GM12878 (cell line): Measurements from ENCODE around the gene TCEANC2. TPM values are rescaled to one million over a fixed set of nuclear protein-coding genes. Genes with fewer than 3 reads are reported as not detected.

Experiments
- ATAC-seq: fragments of 200-7000 bp; cut with Tn5 transposase; 3 replicates; pipeline ENCODE4 v1.9.1; 2020; ENCODE audit warnings: mild to moderate bottlenecking, moderate library complexity
- BruUV-seq: library from RNA; stranded (reverse); fragments of 400-500 nt; replicated peaks from 2 replicates; lab custom pipeline; 2021; lab: Mats Ljungman, UMichigan
- CTCF ChIA-PET: fragments of 300-600 bp; sonication (Branson Sonifier 250); formaldehyde crosslinking; extraction: SDS; loops from one replicate; lab custom pipeline; 2021; ENCODE audit warnings: inconsistent platforms; lab: Yijun Ruan, JAX
- POLR2A ChIA-PET: fragments of 350-600 bp; formaldehyde crosslinking; extraction: SDS; loops from one replicate; lab custom pipeline; 2021; ENCODE audit warnings: inconsistent platforms; lab: Charles Lee
- RAD21 ChIA-PET: fragments of 300-600 bp; sonication (Branson Sonifier 250); formaldehyde crosslinking; loops from one replicate; lab custom pipeline; 2023; ENCODE audit warnings: antibody characterized with exemption; ENCODE audit not compliant: unreplicated experiment; lab: Charles Lee
- SMC1A ChIA-PET: fragments of 300-600 bp; sonication (Branson Sonifier 250); formaldehyde crosslinking; loops from one replicate; lab custom pipeline; 2023; ENCODE audit not compliant: unreplicated experiment, uncharacterized antibody; lab: Charles Lee
- DNase-seq: peaks from one replicate; pipeline ENCODE4 v3.0.0-alpha.2; 2011; ENCODE audit warnings: low read depth, low spot score
- FAIRE-seq: peaks from 3 replicates; lab custom pipeline; 2011; peaks lifted over from hg19 to GRCh38; lab: Jason Lieb, UNC
- H2AFZ ChIP-seq: 2 replicates; pipeline ENCODE4 v1.6.0; 2011; ENCODE audit warnings: low read depth, low read length, control low read depth; ENCODE audit not compliant: control insufficient read depth
- H3K27ac ChIP-seq: 2 replicates; pipeline ENCODE4 v1.5.1; 2011; ENCODE audit warnings: control low read depth; ENCODE audit not compliant: control insufficient read depth, insufficient read depth
- H3K27me3 ChIP-seq, 2 experiments: replicated peaks in 1 of 2; 2 replicates each; pipeline versions ENCODE4 v1.6.0 to v1.6.1; 2011; ENCODE audit warnings: low read length in 1 of 2; ENCODE audit not compliant: control insufficient read depth in 2 of 2, insufficient read depth in 2 of 2
- H3K36me3 ChIP-seq, 2 experiments: 2 replicates each; pipeline ENCODE4 v1.5.1; 2011; ENCODE audit warnings: low read length in 1 of 2; ENCODE audit not compliant: control insufficient read depth in 2 of 2, insufficient read depth in 2 of 2
- H3K4me1 ChIP-seq: 2 replicates; pipeline ENCODE4 v1.6.1; 2011; ENCODE audit warnings: mild to moderate bottlenecking, low read length, moderate library complexity, mixed read lengths; ENCODE audit not compliant: control insufficient read depth, insufficient read depth
- H3K4me2 ChIP-seq: 2 replicates; pipeline ENCODE4 v1.6.0; 2011; ENCODE audit warnings: control low read depth; ENCODE audit not compliant: control insufficient read depth, insufficient read depth
- H3K4me3 ChIP-seq: fragments of 200-600 bp; sonication (generic); 2 replicates; pipeline ENCODE4 v1.5.1; 2016
- H3K79me2 ChIP-seq: 2 replicates; pipeline ENCODE4 v1.6.0; 2011; ENCODE audit warnings: low read length; ENCODE audit not compliant: control insufficient read depth, insufficient read depth
- H3K9ac ChIP-seq: 2 replicates; pipeline ENCODE4 v1.8.0; 2011; ENCODE audit warnings: low read length, control low read depth, mixed read lengths; ENCODE audit not compliant: control insufficient read depth, insufficient read depth
- H3K9me3 ChIP-seq: replicated peaks from 3 replicates; pipeline ENCODE4 v1.5.1; 2011; ENCODE audit warnings: mild to moderate bottlenecking, low read length; ENCODE audit not compliant: control insufficient read depth, insufficient read depth
- H4K20me1 ChIP-seq: 2 replicates; pipeline ENCODE4 v1.6.0; 2011; ENCODE audit not compliant: control insufficient read depth, insufficient read depth
- ASH2L ChIP-seq: fragments of 300-600, 200-600 bp; sonication (generic); IDR thresholded peaks from 2 replicates; pipeline ENCODE4 v1.6.1; 2017; ENCODE audit warnings: low read depth, mild to moderate bottlenecking, borderline replicate concordance
- BCL11A ChIP-seq: IDR thresholded peaks from 2 replicates; pipeline ENCODE4 v1.6.1; 2011; ENCODE audit warnings: low read depth, low read length
- CBFB ChIP-seq: IDR thresholded peaks from 2 replicates; pipeline ENCODE4 v1.6.1; 2016; ENCODE audit warnings: antibody characterized with exemption, low read depth
- IRF3 ChIP-seq: fragments of 450-650 bp; IDR thresholded peaks from 2 replicates; pipeline ENCODE4 v1.6.1; 2014; ENCODE audit warnings: mild to moderate bottlenecking
- KDM1A ChIP-seq: fragments of 200-600 bp; sonication (generic); IDR thresholded peaks from 2 replicates; pipeline ENCODE4 v1.6.1; 2016; ENCODE audit warnings: borderline replicate concordance
- NFIC ChIP-seq: IDR thresholded peaks from 2 replicates; pipeline ENCODE4 v1.6.1; 2012; ENCODE audit warnings: low read depth, mild to moderate bottlenecking, inconsistent platforms, low read length, moderate library complexity
- NR2C2 ChIP-seq: IDR thresholded peaks from 2 replicates; pipeline ENCODE4 v1.6.1; 2011; ENCODE audit warnings: borderline replicate concordance, low read depth; ENCODE audit not compliant: control insufficient read depth, insufficient read length
- PAX8 ChIP-seq: fragments of 450-650 bp; IDR thresholded peaks from 2 replicates; pipeline ENCODE4 v1.6.1; 2017; ENCODE audit warnings: mild to moderate bottlenecking, moderate library complexity
- RELA ChIP-seq: fragments of 450-650 bp; IDR thresholded peaks from 2 replicates; pipeline ENCODE4 v1.8.0; 2014; ENCODE audit warnings: borderline replicate concordance; ENCODE audit not compliant: partially characterized antibody
- SMC3 ChIP-seq: IDR thresholded peaks from 2 replicates; pipeline ENCODE4 v1.6.1; 2011; ENCODE audit warnings: low read length, improper control_type of control experiment, borderline replicate concordance
- TARDBP ChIP-seq: IDR thresholded peaks from 2 replicates; pipeline ENCODE4 v1.6.1; 2016; ENCODE audit warnings: borderline replicate concordance
- USF2 ChIP-seq: IDR thresholded peaks from 2 replicates; pipeline ENCODE4 v1.6.1; 2011; ENCODE audit warnings: low read depth, low read length, improper control_type of control experiment, borderline replicate concordance
- WRNIP1 ChIP-seq: IDR thresholded peaks from 2 replicates; pipeline ENCODE4 v1.6.1; 2011; ENCODE audit warnings: low read depth, low read length, improper control_type of control experiment, borderline replicate concordance
- YBX1 ChIP-seq: fragments of 450-650 bp; IDR thresholded peaks from 2 replicates; pipeline ENCODE4 v1.6.1; 2016; ENCODE audit warnings: antibody characterized with exemption
- YY1 ChIP-seq: IDR thresholded peaks from 2 replicates; pipeline ENCODE4 v1.6.1; 2011; ENCODE audit warnings: low read depth, mild to moderate bottlenecking, low read length
- ZNF274 ChIP-seq: IDR thresholded peaks from one replicate; pipeline ENCODE4 v1.8.0; 2011; ENCODE audit not compliant: insufficient read length, insufficient read depth
- WGBS: methylation state at CpG from one replicate; pipeline ENCODE4 v1.1.6; 2016; ENCODE audit warnings: low lambda C conversion rate; ENCODE audit not compliant: insufficient replicate concordance, insufficient coverage; ENCODE audit errors: missing lambda C conversion rate; 5-methylcytosine and 5-hydroxymethylcytosine counted together
- in situ Hi-C: fragments of 300-500 bp; cut with MboI; formaldehyde crosslinking; loops from 9 replicates; pipeline ENCODE4 v1.14.3; 2018; ENCODE audit warnings: mixed read lengths
- intact Hi-C: fragments of 100-400 bp; cut with micrococcal nuclease; formaldehyde crosslinking; loops from one replicate; pipeline ENCODE4 v1.14.2; 2022; ENCODE audit not compliant: unreplicated experiment
- polyA plus RNA-seq, 11 experiments: library from polyadenylated mRNA; depleted of rRNA in 4 of 11; unstranded in 6 of 11; stranded (reverse) in 5 of 11; fragments of >200 nt; fragmentation: Nextera tagmentation in 4 of 11; fragmentation: Illumina TruSeq in 1 of 11; extraction: Ambion mirVana in 4 of 11; extraction: Trizol in 1 of 11; gene quantifications; 1 replicate in 1 of 11; 2 replicates in 10 of 11; pipeline versions ENCODE4 v1.2.1 to v1.2.3, GENCODE V29; 2011 to 2016; ENCODE audit warnings: inconsistent platforms in 2 of 11, missing spikeins in 2 of 11, low read depth in 1 of 11
- total RNA-seq, 4 experiments: library from RNA; depleted of rRNA in 3 of 4; stranded (reverse); fragments of >200 nt in 3 of 4; fragmentation: Illumina TruSeq in 1 of 4; extraction: Trizol in 1 of 4; gene quantifications; 2 replicates each; pipeline versions ENCODE4 v1.2.1 to v1.2.3, GENCODE V29; 2013 to 2021
- TF ChIP-seq, protein P1 (sequence below): IDR thresholded peaks from 2 replicates; pipeline ENCODE4 v1.6.1; 2011; ENCODE audit warnings: mild to moderate bottlenecking, low read depth, low read length, moderate library complexity; ENCODE audit not compliant: insufficient replicate concordance

TCEANC2 gene
- total and polyA plus RNA-seq, 10 of the 15 experiments (the other 5 are each of a cell fraction or from before 2014, with no cell fraction given), result 4.4 to 13.2 (median 6.4) TPM

GRCh38 chr1:54135436-54136120 lies 82.2 kb downstream of the TCEANC2 start (continued):
- TF ChIP-seq, protein P1, sequence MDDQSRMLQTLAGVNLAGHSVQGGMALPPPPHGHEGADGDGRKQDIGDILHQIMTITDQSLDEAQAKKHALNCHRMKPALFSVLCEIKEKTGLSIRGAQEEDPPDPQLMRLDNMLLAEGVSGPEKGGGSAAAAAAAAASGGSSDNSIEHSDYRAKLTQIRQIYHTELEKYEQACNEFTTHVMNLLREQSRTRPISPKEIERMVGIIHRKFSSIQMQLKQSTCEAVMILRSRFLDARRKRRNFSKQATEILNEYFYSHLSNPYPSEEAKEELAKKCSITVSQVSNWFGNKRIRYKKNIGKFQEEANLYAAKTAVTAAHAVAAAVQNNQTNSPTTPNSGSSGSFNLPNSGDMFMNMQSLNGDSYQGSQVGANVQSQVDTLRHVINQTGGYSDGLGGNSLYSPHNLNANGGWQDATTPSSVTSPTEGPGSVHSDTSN, result no peak
- TF ChIP-seq ZNF274 (no peak), IRF3 (no peak), TARDBP (no peak), YY1 (no peak), PAX8 (no peak), KDM1A (no peak), YBX1 (no peak)

GRCh38 chr1:54136269-54136896 lies 83.0 kb downstream of the TCEANC2 start:
- FAIRE-seq (no peak), ATAC-seq (no peak), DNase-seq (no peak)
- Histone ChIP-seq H3K79me2 (no peaks in the 10 kb centered on the region), H3K4me1 (no peaks in the 10 kb centered on the region), H3K27me3 (peaks cover 0 to 2% of the 10 kb centered on the region in 2 experiments; a peak in 1 of 4 replicates), H4K20me1 (no peaks in the 10 kb centered on the region), H3K36me3 (no peaks in the 10 kb centered on the region), H3K9ac (no peak overlapping the region), H3K27ac (no peak overlapping the region), H3K4me3 (no peak overlapping the region), H3K9me3 (no peaks in the 10 kb centered on the region), H2AFZ (no peak overlapping the region), H3K4me2 (no peak overlapping the region)
- ChIA-PET POLR2A (no interaction called here), SMC1A (no interaction called here), RAD21 (interaction anchor here (1.1 kb wide), 1 partner anchor 10 kb away, joined by 3 read pairs; no protein-coding TSS in a partner anchor), CTCF (interaction anchor here (0.6 kb wide), 2 partner anchors 18 to 507 kb away, joined by 3 read pairs; no protein-coding TSS in a partner anchor)
- in situ Hi-C loops (no loop called here), intact Hi-C loops (no loop called here)
- 57% methylated on average over 17 of the region's 17 CpGs for whole genome bisulfite sequencing
- BruUV-seq, result no TSS peak
- TF ChIP-seq RELA (no peak), SMC3 (no peak), USF2 (no peak), BCL11A (no peak), CBFB (no peak), NFIC (no peak), WRNIP1 (no peak), ASH2L (no peak), NR2C2 (no peak)
